Left colon (tissue), 2 donors: Measurements from ENCODE around the gene TTLL12. TPM values are rescaled to one million over a fixed set of nuclear protein-coding genes. Genes with fewer than 3 reads are reported as not detected.

Experiments used
- ATAC-seq: fragments of 200-7000 bp; cut with Tn5 transposase; one replicate; pipeline ENCODE4 v1.9.1; 2020; ENCODE audit warnings: mild to moderate bottlenecking, moderate library complexity
- DNase-seq, 2 donors: peaks; one replicate each; pipeline ENCODE4 v3.0.0-alpha.2; 2020
- intact Hi-C, 2 donors: fragments of 100-400 bp; cut with DNase I in 1 of 2; cut with micrococcal nuclease in 1 of 2; formaldehyde crosslinking; loops; one replicate each; pipeline versions ENCODE4 v1.11.2 to v1.14.0; 2022; cut with DNase I, micrococcal nuclease
- total RNA-seq, 2 donors: library from RNA; stranded (reverse); fragmentation: NEBNext Ultra II Directional; extraction: Animal tissue kit (Norgen Biotek cat#: 25700); gene quantifications; one replicate each; pipeline ENCODE4 v1.2.1, GENCODE V29; 2021
- donor health status: DM: no; HTN: no; CAD: no.
- donor health status: DM: yes; HTN: yes; CAD: no.

Gene TTLL12
- total RNA-seq, 2 donors from 2014 or later = 79.5 to 91.6 TPM

- ATAC-seq (no peak), DNase-seq (no peak)
- intact Hi-C loops = no loop called here
Observed at GRCh38 chr22:43202756-43203410, 15.9 kb upstream of the TTLL12 start.

- DNase-seq = no peak
- no peak for ATAC-seq
- intact Hi-C loops = no loop called here
Observed at GRCh38 chr22:43202326-43202725, 15.4 kb upstream of the TTLL12 start.

- DNase-seq = no peak
- intact Hi-C loops = no loop called here
- ATAC-seq = no peak
Observed at GRCh38 chr22:43201486-43202219, 14.7 kb upstream of the TTLL12 start.

- no peak for ATAC-seq
- DNase-seq = no peak
- intact Hi-C loops = no loop called here
Observed at GRCh38 chr22:43200555-43200954, 13.6 kb upstream of the TTLL12 start.

GRCh38 chr22:43200031-43200430 lies 13.1 kb upstream of the TTLL12 start:
- intact Hi-C loops = no loop called here
- ATAC-seq (no peak), DNase-seq (no peak)

- DNase-seq = no peak
- intact Hi-C loops = no loop called here
Observed at GRCh38 chr22:43199541-43199940, 12.6 kb upstream of the TTLL12 start.

GRCh38 chr22:43198936-43199335 lies 12.0 kb upstream of the TTLL12 start:
- no peak for ATAC-seq
- no peak for DNase-seq
- intact Hi-C loops = no loop called here

More at GRCh38 chr22:43199541-43199940, 12.6 kb upstream of the TTLL12 start:
- no peak for ATAC-seq

GRCh38 chr22:43198126-43198525 lies 11.2 kb upstream of the TTLL12 start:
- intact Hi-C loops = no loop called here
- ATAC-seq = no peak
- DNase-seq = no peak

- DNase-seq (no peak), ATAC-seq (no peak)
- intact Hi-C loops = no loop called here
Observed at GRCh38 chr22:43197271-43197941, 10.5 kb upstream of the TTLL12 start.

- DNase-seq = no peak
- ATAC-seq = no peak
- intact Hi-C loops = no loop called here
Observed at GRCh38 chr22:43191831-43192230, 4.9 kb upstream of the TTLL12 start.

GRCh38 chr22:43188829-43189545 lies 2.1 kb upstream of the TTLL12 start:
- intact Hi-C loops = no loop called here
- no peak for ATAC-seq
- DNase-seq = no peak

GRCh38 chr22:43187171-43188099 lies 501 bp upstream of the TTLL12 start:
- peak; percentile 85 for ATAC-seq
- intact Hi-C loops = no loop called here
- peak; percentile 96 to 98 for DNase-seq

- intact Hi-C loops = no loop called here
- DNase-seq = peak; percentile 64 to 67
- peak; percentile 38 for ATAC-seq
Observed at GRCh38 chr22:43185860-43186261, 1.1 kb downstream of the TTLL12 start.

GRCh38 chr22:43183496-43184277 lies 3.2 kb downstream of the TTLL12 start:
- DNase-seq (no peak), ATAC-seq (no peak)
- intact Hi-C loops = no loop called here

GRCh38 chr22:43182726-43183125 lies 4.2 kb downstream of the TTLL12 start:
- no peak for ATAC-seq
- intact Hi-C loops = no loop called here
- DNase-seq = no peak

- DNase-seq (no peak), ATAC-seq (no peak)
- intact Hi-C loops = no loop called here
Observed at GRCh38 chr22:43182118-43182517, 4.8 kb downstream of the TTLL12 start.

- no peak for ATAC-seq
- DNase-seq = no peak
- intact Hi-C loops = no loop called here
Observed at GRCh38 chr22:43181321-43182076, 5.4 kb downstream of the TTLL12 start.
